HL-60 (cell line): ENCODE measurements around the gene KRTAP10-12.

Experiments used
- GABPA ChIP-seq: IDR thresholded peaks from 2 replicates; pipeline ENCODE4 v1.6.1; 2012; ENCODE audit warnings: low read depth
- POLR2AphosphoS5 ChIP-seq: IDR thresholded peaks from 2 replicates; pipeline ENCODE4 v1.6.1; 2012; ENCODE audit warnings: low read depth
- SPI1 ChIP-seq: IDR thresholded peaks from 2 replicates; pipeline ENCODE4 v1.6.1; 2012; ENCODE audit warnings: low read depth, mild to moderate bottlenecking, borderline replicate concordance
- TF ChIP-seq, protein P1 (sequence below): IDR thresholded peaks from one replicate; pipeline ENCODE4 v1.5.1; 2011; ENCODE audit warnings: low read length, control low read depth, inconsistent platforms; ENCODE audit not compliant: insufficient read depth
- TF ChIP-seq, protein P2 (sequence below): IDR thresholded peaks from 2 replicates; pipeline ENCODE4 v1.6.1; 2012; ENCODE audit warnings: low read depth; ENCODE audit not compliant: insufficient replicate concordance

DNA sequence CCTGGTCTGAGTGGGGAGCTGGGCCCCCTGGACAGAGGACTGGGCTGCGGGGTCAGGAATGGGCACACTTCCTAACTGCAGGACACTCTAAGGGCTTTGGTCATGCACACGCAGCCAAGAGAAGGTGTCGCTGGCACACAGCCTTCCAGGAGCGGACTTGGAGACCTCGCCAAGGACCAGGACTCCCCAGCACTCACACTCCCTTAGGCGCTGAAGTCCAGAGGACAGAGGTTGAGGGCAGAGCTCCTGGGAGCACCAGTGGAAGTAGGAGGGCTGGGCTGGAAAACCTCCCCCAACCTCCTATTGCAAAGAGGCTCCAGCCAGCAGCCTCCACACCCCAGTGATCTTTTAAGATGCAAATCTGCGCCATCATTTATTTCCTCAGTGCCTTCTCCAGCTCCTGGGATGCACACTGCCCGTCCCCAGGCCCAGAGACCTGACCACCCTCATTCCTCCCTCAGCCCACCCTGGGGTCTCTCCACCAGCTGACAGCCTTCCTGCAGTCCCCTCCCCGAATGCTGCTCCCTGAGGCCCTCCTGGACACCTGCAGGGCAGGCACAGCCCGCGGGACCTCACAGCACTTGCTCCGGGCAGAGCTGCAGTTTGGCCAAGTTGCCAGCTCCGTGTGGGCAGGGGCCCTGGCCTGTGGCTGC lies 11.4 kb downstream of the KRTAP10-12 start:
- TF ChIP-seq, protein P1, sequence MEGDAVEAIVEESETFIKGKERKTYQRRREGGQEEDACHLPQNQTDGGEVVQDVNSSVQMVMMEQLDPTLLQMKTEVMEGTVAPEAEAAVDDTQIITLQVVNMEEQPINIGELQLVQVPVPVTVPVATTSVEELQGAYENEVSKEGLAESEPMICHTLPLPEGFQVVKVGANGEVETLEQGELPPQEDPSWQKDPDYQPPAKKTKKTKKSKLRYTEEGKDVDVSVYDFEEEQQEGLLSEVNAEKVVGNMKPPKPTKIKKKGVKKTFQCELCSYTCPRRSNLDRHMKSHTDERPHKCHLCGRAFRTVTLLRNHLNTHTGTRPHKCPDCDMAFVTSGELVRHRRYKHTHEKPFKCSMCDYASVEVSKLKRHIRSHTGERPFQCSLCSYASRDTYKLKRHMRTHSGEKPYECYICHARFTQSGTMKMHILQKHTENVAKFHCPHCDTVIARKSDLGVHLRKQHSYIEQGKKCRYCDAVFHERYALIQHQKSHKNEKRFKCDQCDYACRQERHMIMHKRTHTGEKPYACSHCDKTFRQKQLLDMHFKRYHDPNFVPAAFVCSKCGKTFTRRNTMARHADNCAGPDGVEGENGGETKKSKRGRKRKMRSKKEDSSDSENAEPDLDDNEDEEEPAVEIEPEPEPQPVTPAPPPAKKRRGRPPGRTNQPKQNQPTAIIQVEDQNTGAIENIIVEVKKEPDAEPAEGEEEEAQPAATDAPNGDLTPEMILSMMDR, result no peak
- TF ChIP-seq POLR2AphosphoS5 (no peak), GABPA (no peak), SPI1 (no peak)
- TF ChIP-seq, protein P2, sequence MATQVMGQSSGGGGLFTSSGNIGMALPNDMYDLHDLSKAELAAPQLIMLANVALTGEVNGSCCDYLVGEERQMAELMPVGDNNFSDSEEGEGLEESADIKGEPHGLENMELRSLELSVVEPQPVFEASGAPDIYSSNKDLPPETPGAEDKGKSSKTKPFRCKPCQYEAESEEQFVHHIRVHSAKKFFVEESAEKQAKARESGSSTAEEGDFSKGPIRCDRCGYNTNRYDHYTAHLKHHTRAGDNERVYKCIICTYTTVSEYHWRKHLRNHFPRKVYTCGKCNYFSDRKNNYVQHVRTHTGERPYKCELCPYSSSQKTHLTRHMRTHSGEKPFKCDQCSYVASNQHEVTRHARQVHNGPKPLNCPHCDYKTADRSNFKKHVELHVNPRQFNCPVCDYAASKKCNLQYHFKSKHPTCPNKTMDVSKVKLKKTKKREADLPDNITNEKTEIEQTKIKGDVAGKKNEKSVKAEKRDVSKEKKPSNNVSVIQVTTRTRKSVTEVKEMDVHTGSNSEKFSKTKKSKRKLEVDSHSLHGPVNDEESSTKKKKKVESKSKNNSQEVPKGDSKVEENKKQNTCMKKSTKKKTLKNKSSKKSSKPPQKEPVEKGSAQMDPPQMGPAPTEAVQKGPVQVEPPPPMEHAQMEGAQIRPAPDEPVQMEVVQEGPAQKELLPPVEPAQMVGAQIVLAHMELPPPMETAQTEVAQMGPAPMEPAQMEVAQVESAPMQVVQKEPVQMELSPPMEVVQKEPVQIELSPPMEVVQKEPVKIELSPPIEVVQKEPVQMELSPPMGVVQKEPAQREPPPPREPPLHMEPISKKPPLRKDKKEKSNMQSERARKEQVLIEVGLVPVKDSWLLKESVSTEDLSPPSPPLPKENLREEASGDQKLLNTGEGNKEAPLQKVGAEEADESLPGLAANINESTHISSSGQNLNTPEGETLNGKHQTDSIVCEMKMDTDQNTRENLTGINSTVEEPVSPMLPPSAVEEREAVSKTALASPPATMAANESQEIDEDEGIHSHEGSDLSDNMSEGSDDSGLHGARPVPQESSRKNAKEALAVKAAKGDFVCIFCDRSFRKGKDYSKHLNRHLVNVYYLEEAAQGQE, result no peak
